Thyroid gland (tissue), 4 donors: Measurements from ENCODE around the gene GRK2. TPM values are rescaled to one million over a fixed set of nuclear protein-coding genes. Genes with fewer than 3 reads are reported as not detected.

Experiments
- DNase-seq, 2 donors: peaks; one replicate each; pipeline ENCODE4 v3.0.0-alpha.2; 2019
- H3K27ac ChIP-seq, 3 donors: fragments of 200-600 bp; sonication (generic); 1 replicate in 2 of 3; 2 replicates in 1 of 3; pipeline ENCODE4 v1.5.1; 2016 to 2019; ENCODE audit warnings: mild to moderate bottlenecking in 1 of 3, moderate library complexity in 1 of 3
- H3K27me3 ChIP-seq: fragments of 200-600 bp; sonication (generic); one replicate; pipeline ENCODE4 v1.5.1; 2019
- H3K36me3 ChIP-seq, 2 donors: fragments of 200-600 bp; sonication (generic); one replicate each; pipeline ENCODE4 v1.5.1; 2016 to 2019
- H3K4me1 ChIP-seq, 2 donors: fragments of 200-600 bp; sonication (generic); one replicate each; pipeline ENCODE4 v1.5.1; 2017 to 2019
- H3K4me3 ChIP-seq, 3 donors: fragments of 200-600 bp; sonication (generic); replicated peaks in 1 of 3; 1 replicate in 2 of 3; 2 replicates in 1 of 3; pipeline ENCODE4 v1.5.1; 2016; ENCODE audit warnings: mild to moderate bottlenecking in 1 of 3
- H3K9me3 ChIP-seq: fragments of 200-600 bp; sonication (generic); one replicate; pipeline ENCODE4 v1.5.1; 2017
- POLR2A ChIP-seq, 2 donors: fragments of 450-650 bp; IDR thresholded peaks; one replicate each; pipeline ENCODE4 v1.6.1; 2017; ENCODE audit warnings: antibody characterized with exemption in 2 of 2, mild to moderate bottlenecking in 2 of 2, moderate library complexity in 1 of 2
- WGBS, 2 donors: methylation state at CpG; one replicate each; pipeline ENCODE4 v1.1.5; 2017; 5-methylcytosine and 5-hydroxymethylcytosine counted together
- intact Hi-C: fragments of 100-400 bp; cut with DNase I; formaldehyde crosslinking; loops from one replicate; pipeline ENCODE4 v1.15.1; 2023
- total RNA-seq, 4 donors: library from RNA; depleted of rRNA; stranded (reverse); fragments of >200 nt; gene quantifications; one replicate each; pipeline ENCODE4 v1.2.3, GENCODE V29; 2016
- TF ChIP-seq, protein P1 (sequence below), 6 experiments: fragments of 200-600 bp in 3 of 6; fragments of 450-650 bp in 3 of 6; sonication (generic) in 3 of 6; IDR thresholded peaks; one replicate each; pipeline ENCODE4 v1.5.1; 2016 to 2019; ENCODE audit warnings: antibody characterized with exemption in 6 of 6, mild to moderate bottlenecking in 2 of 6, inconsistent platforms in 1 of 6, moderate library complexity in 1 of 6

Gene GRK2
- total RNA-seq, 4 donors from 2014 or later = 32.8 to 55.8 (median 40.6) TPM

DNA sequence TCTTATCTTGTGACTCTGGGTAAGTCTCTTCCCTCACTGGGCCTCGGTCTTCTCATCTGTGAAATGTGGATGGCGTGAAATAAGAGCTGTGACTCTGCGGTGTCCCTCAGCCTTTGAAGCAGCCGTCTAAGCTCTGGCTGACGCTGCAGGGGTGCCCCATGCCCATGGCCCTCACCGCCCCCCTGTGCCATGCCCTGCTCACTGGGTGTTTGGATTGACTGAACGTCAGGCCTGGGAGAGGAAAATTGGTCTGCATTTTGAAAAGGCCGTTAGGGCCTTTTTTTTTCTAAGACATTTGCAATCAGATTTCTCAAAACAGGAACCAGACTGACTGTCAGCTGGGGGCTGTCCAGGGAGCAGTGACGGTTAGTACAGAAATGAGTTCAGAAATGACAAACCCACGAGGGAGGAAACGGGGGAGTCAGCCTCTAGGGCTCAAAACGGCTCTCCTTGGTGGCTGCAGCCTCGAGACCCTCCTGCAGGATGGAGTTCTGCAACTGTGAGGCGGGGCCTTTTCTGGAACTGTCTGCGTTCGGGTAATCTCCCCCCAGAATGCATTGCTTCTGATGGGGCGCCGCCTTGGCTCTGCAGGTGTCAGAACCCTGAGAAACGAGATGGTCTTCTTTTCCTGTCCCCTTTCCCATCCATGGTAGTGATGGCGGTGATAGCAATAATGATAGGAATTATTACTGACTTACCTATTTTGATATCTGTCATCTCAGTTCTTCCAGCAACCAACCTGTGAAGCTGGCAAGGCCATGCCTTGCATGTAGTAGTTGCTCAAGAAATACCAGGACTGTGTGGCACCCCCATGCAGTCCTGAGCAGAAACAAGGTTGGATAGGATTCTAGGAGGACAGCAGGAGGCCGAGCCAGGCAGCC lies 2.0 kb downstream of the GRK2 start:
- DNase-seq = no peak
- intact Hi-C loops = no loop called here
- Histone ChIP-seq H3K36me3 (peaks cover 0 to 4% of the 10 kb centered on the region in 2 donors), H3K27ac (peak overlapping the region; percentile 26 to 77 (median 72)), H3K4me3 (no peak overlapping the region), H3K4me1 (peaks cover 24 to 64% of the 10 kb centered on the region in 2 donors), H3K27me3 (no peaks in the 10 kb centered on the region), H3K9me3 (no peaks in the 10 kb centered on the region)
- TF ChIP-seq, protein P1, sequence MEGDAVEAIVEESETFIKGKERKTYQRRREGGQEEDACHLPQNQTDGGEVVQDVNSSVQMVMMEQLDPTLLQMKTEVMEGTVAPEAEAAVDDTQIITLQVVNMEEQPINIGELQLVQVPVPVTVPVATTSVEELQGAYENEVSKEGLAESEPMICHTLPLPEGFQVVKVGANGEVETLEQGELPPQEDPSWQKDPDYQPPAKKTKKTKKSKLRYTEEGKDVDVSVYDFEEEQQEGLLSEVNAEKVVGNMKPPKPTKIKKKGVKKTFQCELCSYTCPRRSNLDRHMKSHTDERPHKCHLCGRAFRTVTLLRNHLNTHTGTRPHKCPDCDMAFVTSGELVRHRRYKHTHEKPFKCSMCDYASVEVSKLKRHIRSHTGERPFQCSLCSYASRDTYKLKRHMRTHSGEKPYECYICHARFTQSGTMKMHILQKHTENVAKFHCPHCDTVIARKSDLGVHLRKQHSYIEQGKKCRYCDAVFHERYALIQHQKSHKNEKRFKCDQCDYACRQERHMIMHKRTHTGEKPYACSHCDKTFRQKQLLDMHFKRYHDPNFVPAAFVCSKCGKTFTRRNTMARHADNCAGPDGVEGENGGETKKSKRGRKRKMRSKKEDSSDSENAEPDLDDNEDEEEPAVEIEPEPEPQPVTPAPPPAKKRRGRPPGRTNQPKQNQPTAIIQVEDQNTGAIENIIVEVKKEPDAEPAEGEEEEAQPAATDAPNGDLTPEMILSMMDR (IDR thresholded peaks at IDR 0.05) = no peak
- TF ChIP-seq POLR2A (IDR thresholded peaks at IDR 0.05) = no peak
- 67 to 76% methylated on average over 18 to 21 of the region's 21 CpGs for WGBS, 2 donors

DNA sequence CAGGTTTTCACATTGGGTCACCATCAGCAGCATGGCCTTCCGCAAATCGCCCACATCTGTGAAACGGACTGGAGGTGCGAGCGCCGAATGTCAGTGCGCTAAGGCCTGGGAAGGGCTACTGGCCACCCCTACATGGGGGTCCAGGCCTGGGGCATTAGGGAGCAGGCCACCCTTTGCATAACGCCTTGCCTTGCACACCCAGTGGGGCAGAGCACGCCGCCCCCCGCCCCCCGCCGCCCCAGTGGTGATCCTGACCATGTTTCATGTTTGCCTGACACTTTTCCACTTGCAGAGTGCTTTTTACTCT lies 2.6 kb downstream of the GRK2 start:
- H3K4me1 ChIP-seq = peaks cover 30 to 70% of the 10 kb centered on the region in 2 donors
- DNase-seq = no peak
- H3K9me3 ChIP-seq = no peaks in the 10 kb centered on the region
- WGBS, 2 donors = 86 to 95% methylated on average over 12 to 13 of the region's 13 CpGs
- peaks cover 0 to 4% of the 10 kb centered on the region in 2 donors for H3K36me3 ChIP-seq
- TF ChIP-seq, protein P1 (IDR thresholded peaks at IDR 0.05) = no peak
- TF ChIP-seq POLR2A (IDR thresholded peaks at IDR 0.05) = no peak
- H3K4me3 ChIP-seq = no peak overlapping the region
- H3K27ac ChIP-seq = no peak overlapping the region
- no peaks in the 10 kb centered on the region for H3K27me3 ChIP-seq
- intact Hi-C loops = no loop called here

DNA sequence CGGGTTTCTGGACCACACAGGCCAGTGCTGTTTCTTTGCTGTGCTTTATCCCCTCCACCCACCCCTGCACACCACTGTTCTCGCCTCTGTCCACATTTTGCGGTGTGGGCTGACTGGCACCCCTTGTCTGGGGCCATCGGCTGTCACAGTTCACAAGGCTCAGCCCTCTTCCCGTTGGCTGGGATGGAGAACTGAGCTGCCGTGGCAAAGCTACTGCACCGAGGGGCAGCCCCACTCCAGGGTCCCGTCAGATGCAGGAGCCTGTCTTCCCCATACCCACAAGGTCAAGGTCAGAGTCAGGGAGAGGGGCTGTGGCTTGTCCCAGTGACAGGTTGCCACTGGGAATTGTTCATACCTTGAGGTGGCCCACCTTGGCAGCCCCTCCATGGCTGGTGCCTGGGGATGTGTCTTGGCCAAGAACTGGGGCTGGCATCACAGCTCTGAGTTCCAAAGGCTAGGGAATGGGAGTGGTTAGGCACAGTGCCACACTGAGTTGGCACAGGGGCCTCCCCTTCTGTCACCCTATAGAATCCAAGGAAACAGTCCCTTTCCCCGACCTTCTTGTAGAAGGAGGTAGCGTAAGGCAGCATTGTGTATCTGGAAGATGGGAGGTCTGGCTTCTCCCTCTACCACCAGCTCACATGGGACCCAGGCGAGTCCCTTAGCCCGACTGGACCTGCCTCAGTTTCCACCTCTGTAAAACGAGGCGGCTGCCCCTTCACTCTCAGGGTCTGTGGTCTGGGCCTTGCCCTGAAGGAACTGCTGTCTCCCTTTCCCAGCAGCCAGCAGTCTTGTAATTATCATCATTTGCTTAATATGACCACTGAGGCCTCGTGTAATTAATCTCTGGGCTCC lies 3.4 kb downstream of the GRK2 start:
- H3K4me3 ChIP-seq = no peak overlapping the region
- peaks cover 37 to 77% of the 10 kb centered on the region in 2 donors for H3K4me1 ChIP-seq
- TF ChIP-seq, protein P1 (IDR thresholded peaks at IDR 0.05) = no peak
- TF ChIP-seq POLR2A (IDR thresholded peaks at IDR 0.05) = no peak
- intact Hi-C loops = no loop called here
- no peaks in the 10 kb centered on the region for H3K27me3 ChIP-seq
- H3K9me3 ChIP-seq = no peaks in the 10 kb centered on the region
- peak overlapping the region in 2 of 3 donors; percentile 45 to 54 for H3K27ac ChIP-seq
- 32 to 48% methylated on average over 10 of the region's 15 CpGs for WGBS, 2 donors
- H3K36me3 ChIP-seq = peaks cover 0 to 4% of the 10 kb centered on the region in 2 donors
- DNase-seq = no peak

DNA sequence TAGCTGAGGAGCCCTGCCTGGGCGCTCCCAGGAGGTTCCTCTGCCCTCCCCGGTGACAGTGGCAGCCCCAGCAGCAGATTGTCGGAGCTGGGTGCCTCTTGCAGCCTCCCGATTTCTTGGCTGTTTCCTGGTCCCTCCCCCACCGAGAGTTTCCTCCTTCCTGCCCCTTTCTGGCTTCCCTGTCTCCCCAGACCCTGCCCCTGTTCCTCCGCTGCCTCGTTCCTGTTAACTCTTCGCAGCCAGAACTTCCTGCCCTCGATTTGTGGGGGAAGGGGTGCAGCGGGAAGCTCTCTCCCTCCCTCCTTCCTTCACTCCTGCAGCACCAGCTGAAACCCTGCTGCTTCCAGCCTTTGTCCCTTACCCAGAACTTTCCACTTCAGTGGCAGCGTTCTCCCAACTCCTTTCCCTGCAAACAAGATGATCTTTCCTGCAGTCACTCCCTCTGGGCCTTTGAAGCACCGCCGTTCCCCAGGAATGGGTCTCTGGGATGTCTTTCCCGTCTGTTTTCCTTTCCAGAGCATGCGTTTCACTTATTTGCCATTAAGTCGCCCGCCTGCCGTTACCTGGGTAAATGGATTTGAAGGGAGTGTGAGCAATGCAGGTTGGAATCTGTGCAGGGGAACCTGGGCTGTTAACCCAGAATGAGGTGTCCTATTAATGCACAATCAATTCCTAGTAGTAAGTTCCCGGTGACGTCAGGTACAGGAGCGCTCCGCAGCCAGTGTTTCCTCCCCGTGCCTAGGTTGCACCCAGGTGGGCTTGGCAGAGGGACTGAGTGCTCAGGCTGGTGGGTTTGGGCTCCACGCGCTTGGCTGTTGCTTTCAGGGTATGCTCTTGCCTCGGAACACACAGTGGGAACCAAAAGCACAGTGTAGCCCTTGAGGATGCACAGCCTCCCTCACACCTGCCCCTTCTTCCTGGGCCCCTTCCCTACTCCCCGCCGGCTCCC lies 4.3 kb downstream of the GRK2 start:
- intact Hi-C loops = no loop called here
- H3K4me1 ChIP-seq = peaks cover 38 to 83% of the 10 kb centered on the region in 2 donors
- no peak overlapping the region for H3K4me3 ChIP-seq
- no peaks in the 10 kb centered on the region for H3K27me3 ChIP-seq
- peak overlapping the region in 2 of 3 donors; percentile 45 to 54 for H3K27ac ChIP-seq
- H3K9me3 ChIP-seq = no peaks in the 10 kb centered on the region
- DNase-seq = peak in 1 of 2 donors; percentile 1
- peaks cover 0 to 4% of the 10 kb centered on the region in 2 donors for H3K36me3 ChIP-seq
- 59 to 60% methylated on average over 28 of the region's 28 CpGs for WGBS, 2 donors
- TF ChIP-seq POLR2A (IDR thresholded peaks at IDR 0.05) = no peak
- TF ChIP-seq, protein P1 (IDR thresholded peaks at IDR 0.05) = no peak
